Hepatocyte (in vitro differentiated cells): ENCODE measurements around the gene IQCF6.

Source experiments
- EZH2 ChIP-seq: fragments of 200-600 bp; sonication (generic); IDR thresholded peaks from 2 replicates; pipeline ENCODE4 v1.6.1; 2016; ENCODE audit warnings: antibody characterized with exemption, mild to moderate bottlenecking, borderline replicate concordance
- TF ChIP-seq, protein P1 (sequence below): fragments of 200-600 bp; sonication (generic); IDR thresholded peaks from 2 replicates; pipeline ENCODE4 v1.5.1; 2016; ENCODE audit warnings: antibody characterized with exemption, mild to moderate bottlenecking; ENCODE audit not compliant: poor library complexity

DNA sequence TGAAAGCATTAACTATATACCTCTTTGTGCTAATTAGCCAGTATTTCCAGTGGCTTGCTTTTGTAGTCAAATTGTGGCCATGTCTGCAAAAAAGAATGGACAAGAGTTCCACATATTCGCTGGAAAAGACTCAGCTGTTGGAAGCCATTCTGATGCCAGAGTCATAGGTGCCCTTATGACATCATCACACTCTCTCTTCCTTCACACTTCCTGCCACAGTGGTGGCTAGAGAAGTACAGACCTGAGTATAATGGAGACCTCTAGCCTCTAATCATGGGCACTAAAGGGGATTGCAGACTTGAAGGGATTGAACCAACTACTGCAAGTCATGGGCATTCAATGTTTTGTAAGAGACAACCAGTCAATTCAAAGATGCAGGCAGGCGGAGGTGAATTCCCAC is 38.3 kb upstream of the IQCF6 start:
- TF ChIP-seq, protein P1, sequence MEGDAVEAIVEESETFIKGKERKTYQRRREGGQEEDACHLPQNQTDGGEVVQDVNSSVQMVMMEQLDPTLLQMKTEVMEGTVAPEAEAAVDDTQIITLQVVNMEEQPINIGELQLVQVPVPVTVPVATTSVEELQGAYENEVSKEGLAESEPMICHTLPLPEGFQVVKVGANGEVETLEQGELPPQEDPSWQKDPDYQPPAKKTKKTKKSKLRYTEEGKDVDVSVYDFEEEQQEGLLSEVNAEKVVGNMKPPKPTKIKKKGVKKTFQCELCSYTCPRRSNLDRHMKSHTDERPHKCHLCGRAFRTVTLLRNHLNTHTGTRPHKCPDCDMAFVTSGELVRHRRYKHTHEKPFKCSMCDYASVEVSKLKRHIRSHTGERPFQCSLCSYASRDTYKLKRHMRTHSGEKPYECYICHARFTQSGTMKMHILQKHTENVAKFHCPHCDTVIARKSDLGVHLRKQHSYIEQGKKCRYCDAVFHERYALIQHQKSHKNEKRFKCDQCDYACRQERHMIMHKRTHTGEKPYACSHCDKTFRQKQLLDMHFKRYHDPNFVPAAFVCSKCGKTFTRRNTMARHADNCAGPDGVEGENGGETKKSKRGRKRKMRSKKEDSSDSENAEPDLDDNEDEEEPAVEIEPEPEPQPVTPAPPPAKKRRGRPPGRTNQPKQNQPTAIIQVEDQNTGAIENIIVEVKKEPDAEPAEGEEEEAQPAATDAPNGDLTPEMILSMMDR: no peak
- TF ChIP-seq EZH2: no peak
